HG03064 (cell line): ENCODE data around the gene PHACTR4.
"Not testable (repeated sequence)": the region's sequence is repeated elsewhere in the genome, so short reads cannot be mapped to it uniquely, and the experiment has no call there.

Experiments used
- ATAC-seq: cut with Tn5 transposase; IDR thresholded peaks from one replicate; pipeline ENCODE4 v1.9.1; 2021; ENCODE audit warnings: low read depth; ENCODE audit not compliant: unreplicated experiment

Gene PHACTR4

GRCh38 chr1:28519946-28520725, 150.6 kb downstream of the PHACTR4 start:
- no peak for ATAC-seq

DNA sequence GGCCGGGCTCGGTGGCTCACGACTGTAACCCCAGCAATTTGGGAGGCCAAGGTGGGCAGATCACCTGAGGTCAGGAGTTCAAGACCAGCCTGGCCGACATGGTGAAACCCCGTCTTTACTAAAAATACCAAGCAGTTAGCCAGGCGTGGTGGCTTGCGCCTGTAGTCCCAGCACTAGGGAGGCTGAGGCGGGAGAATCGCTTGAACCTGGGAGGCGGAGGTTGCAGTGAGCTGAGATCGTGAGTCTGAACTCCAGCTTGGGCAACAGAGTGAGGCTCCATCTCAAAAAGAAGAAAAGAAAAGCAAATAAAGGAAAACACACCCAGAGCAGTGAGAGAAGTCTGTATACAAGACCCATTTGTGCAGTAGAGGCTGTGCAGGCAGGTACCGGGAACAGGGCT, 151.3 kb downstream of the PHACTR4 start:
- ATAC-seq = not testable (repeated sequence)

GRCh38 chr1:28521502-28522164, 152.1 kb downstream of the PHACTR4 start:
- no peak for ATAC-seq

DNA sequence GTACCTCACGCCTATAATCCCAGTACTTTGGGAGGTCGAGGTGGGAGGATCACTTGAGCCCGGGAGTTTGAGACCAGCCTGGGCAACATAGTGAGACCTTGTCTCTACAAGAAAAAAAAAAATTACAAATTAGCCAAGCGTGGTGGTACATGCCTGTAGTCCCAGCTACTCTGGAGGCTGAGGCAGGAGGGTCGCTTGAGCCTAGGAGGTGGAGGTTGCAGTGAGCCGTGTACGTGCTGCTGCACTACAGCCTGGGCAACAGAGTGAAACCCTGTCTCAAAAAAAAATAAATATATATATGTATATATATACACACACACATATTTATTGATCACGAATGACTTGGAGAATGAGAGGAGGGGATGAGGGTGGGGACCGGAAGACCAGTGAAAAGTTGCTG, 153.0 kb downstream of the PHACTR4 start:
- not testable (repeated sequence) for ATAC-seq

- not testable (repeated sequence) for ATAC-seq
These were observed 155.6 kb downstream of the PHACTR4 start for GRCh38 chr1:28525002-28525642.

- no peak for ATAC-seq
These were observed 157.3 kb downstream of the PHACTR4 start for GRCh38 chr1:28526886-28527285.

DNA sequence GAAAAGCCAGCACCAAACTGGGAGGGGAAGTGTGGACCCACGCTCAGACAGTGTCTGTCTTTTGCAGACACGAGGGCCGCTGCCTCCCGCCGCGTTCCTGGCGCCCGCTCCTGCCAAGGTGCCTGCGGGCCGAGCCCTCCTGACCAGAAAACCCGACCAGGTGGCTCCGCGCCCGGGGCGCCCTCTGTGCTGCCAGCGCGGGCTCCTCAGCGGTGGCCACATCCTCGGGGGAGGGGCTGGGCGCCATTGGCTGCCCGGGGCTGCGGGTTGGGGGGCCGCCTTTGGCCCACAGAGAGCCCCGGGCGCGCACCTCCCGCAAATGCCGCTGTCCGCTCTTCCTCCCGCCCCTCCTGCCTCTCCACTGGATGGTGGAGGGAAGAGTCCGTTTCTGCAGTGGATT, 160.9 kb downstream of the PHACTR4 start:
- no peak for ATAC-seq

- no peak for ATAC-seq
These were observed 165.1 kb downstream of the PHACTR4 start for GRCh38 chr1:28534671-28535070.

- no peak for ATAC-seq
These were observed 165.6 kb downstream of the PHACTR4 start for GRCh38 chr1:28535180-28535579.

DNA sequence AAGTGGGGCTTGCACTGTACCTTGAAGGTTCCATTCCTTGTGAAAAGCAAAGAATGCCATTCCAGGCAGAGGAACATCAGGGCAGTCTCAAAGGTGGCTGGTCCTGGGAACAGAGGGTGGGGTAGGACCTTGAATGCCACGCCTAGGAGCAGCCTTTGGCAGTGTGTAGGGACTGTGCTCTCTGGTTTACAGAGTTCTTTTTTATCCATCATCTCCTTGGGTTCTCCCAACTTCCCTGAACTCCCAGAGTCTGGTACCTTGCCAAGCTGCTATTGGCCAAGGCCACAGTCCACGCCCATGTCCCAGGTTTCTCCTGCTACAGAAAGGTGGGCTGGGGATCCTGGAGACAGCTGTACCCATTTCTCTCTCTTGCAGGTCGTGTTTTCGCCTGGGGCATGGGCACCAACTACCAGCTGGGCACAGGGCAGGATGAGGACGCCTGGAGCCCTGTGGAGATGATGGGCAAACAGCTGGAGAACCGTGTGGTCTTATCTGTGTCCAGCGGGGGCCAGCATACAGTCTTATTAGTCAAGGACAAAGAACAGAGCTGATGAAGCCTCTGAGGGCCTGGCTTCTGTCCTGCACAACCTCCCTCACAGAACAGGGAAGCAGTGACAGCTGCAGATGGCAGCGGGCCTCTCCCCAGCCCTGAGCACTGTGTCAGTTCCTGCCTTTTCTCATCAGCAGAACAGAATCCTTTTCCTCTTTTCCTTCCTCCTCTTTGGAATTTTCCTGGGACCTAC, 168.1 kb downstream of the PHACTR4 start:
- ATAC-seq = no peak

- ATAC-seq = no peak
These were observed 168.7 kb downstream of the PHACTR4 start for GRCh38 chr1:28538286-28538685.

DNA sequence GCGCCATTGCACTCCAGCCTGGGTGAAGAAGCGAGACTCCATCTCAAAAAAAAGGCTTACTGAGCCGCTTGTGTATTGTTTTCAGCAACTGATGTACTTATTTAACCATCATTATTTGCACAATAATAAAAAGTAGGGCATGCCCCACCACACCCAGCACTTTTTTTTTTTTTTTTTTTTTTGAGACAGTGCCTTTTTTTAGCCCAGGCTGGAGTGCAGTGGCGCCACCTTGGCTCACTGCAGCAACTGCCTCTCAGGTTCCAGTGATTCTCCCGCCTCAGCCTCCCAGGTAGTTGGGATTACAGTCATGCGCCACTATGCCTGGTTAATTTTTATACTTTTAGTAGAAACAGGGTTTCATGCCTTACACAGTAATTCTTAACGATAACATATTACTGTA, 171.1 kb downstream of the PHACTR4 start:
- no peak for ATAC-seq

- not testable (repeated sequence) for ATAC-seq
These were observed 172.0 kb downstream of the PHACTR4 start for GRCh38 chr1:28541414-28542015.

DNA sequence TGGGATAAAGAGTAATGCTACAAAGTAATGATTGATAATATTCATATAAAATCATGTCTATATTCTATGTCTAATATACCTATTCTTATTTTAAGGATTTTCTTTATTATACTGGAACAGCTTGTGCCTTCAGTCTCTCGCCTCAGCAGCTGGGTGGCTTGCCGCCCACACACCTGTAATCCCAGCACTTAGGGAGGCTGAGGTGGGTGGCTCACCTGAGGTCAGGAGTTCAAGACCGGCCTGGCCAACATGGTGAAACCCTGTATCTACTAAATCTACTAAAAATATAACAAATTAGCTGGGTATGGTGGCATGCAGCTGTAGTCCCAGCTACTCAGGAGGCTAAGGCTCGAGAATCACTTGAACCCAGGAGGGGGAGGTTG, 175.7 kb downstream of the PHACTR4 start:
- ATAC-seq = no peak

- ATAC-seq = no peak
These were observed 178.8 kb downstream of the PHACTR4 start for GRCh38 chr1:28548318-28548717.
